ENCODE measurements around the gene ORM1.

ORM1 gene

DNA sequence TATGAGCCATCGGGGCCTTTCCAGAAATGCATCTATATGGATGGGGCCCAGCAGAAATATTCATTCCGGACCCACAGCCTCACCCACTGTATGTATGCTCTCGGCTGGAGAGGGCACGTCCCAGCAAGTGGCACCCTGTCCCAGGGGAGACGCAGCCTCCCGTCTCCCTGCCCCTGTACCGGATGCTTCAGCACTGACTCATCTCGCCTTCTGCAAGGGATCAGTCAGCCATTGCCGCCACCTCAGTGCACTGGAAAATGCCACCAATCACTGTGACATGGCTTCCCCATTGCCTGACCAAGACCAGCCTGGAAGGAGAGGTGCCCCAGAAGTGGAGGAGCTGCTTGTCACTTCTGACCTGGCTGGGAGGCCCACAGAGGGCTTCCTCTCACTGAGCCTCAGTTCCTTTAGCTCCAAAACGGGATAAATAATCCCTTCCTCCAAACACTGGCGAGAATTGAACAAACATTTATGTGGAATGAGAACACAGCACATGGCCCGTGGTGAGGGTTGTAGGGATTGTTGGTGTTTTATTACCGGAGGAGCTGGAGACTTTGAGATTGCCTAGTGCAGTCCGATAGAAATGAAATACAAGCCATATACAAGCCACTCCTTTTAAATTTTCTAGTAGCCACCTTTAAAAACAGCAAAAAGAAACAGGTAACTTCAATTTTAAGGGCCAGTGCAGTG is 43.9 kb upstream of the ORM1 start:
- peak; percentile 73 for DNase-seq (ENCODE audit: low read depth)
- no peak overlapping the region for H3K4me3 ChIP-seq (ENCODE audit: low read length)
- TF ChIP-seq, protein P1, sequence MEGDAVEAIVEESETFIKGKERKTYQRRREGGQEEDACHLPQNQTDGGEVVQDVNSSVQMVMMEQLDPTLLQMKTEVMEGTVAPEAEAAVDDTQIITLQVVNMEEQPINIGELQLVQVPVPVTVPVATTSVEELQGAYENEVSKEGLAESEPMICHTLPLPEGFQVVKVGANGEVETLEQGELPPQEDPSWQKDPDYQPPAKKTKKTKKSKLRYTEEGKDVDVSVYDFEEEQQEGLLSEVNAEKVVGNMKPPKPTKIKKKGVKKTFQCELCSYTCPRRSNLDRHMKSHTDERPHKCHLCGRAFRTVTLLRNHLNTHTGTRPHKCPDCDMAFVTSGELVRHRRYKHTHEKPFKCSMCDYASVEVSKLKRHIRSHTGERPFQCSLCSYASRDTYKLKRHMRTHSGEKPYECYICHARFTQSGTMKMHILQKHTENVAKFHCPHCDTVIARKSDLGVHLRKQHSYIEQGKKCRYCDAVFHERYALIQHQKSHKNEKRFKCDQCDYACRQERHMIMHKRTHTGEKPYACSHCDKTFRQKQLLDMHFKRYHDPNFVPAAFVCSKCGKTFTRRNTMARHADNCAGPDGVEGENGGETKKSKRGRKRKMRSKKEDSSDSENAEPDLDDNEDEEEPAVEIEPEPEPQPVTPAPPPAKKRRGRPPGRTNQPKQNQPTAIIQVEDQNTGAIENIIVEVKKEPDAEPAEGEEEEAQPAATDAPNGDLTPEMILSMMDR (conservative IDR thresholded peaks at IDR 0.05; ENCODE audit: low read depth, low read length): no peak

DNA sequence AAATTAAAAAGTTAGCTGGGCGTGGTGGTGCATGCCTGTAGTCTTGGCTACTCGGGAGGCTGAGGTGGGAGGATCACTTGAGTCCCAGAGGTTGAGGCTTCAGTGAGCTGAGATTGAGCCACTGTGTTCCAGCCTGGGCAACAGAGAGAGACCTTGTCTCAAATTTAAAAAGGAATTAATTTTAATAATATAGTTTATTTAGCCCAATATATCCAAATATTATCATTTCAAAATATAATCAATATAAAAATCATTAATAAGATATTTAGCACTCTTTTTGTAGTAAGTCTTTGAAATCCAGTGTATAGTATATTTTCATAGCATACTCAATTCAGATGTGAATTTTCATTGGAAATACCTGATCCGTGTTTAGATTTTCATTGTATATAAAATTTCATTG is 43.2 kb upstream of the ORM1 start:
- TF ChIP-seq, protein P1 (conservative IDR thresholded peaks at IDR 0.05; ENCODE audit: low read depth, low read length): no peak
- no peak for DNase-seq (ENCODE audit: low read depth)
- H3K4me3 ChIP-seq (ENCODE audit: low read length): no peak overlapping the region

DNA sequence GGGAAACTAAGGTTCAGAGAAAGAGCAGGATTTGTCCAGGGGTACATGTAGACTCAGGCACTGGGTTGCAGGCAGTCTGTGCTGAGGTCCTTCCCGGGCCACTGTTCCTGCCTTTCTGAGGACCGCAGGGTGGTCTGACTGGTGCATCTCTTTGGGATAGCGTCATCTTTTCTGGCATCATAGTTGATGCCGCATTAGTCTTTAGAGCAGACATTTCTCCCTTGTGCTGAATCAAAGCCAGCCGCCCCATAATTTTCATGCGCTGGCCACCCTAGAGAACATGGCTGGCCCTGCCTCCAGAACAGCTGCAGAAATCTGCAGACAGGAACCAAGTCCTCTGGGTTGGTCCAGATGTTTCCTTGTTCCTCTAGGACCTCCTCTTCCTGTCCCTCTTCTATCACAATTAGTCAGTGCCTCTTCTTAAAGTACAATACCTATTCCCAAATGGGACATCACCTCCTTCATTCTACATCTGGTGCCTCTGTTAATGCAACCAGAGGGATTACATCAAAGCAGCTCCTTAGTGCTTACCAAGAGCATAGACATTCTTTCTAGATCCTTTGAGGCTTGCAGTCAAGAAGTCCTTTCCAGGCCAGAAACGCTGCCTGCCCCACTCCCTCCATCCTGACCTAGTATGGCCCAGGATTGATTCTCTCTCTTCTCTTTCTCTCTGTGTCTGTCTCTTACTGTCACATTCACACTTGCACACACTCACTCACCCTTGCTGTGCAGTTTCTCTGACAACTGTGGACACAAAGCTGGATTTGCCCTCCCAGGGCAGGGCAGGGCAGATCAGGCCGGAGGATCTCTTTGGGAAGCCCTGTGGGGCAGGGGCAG is 42.0 kb upstream of the ORM1 start:
- TF ChIP-seq, protein P1 (conservative IDR thresholded peaks at IDR 0.05; ENCODE audit: low read depth, low read length): no peak
- DNase-seq (ENCODE audit: low read depth): no peak
- no peak overlapping the region for H3K4me3 ChIP-seq (ENCODE audit: low read length)

DNA sequence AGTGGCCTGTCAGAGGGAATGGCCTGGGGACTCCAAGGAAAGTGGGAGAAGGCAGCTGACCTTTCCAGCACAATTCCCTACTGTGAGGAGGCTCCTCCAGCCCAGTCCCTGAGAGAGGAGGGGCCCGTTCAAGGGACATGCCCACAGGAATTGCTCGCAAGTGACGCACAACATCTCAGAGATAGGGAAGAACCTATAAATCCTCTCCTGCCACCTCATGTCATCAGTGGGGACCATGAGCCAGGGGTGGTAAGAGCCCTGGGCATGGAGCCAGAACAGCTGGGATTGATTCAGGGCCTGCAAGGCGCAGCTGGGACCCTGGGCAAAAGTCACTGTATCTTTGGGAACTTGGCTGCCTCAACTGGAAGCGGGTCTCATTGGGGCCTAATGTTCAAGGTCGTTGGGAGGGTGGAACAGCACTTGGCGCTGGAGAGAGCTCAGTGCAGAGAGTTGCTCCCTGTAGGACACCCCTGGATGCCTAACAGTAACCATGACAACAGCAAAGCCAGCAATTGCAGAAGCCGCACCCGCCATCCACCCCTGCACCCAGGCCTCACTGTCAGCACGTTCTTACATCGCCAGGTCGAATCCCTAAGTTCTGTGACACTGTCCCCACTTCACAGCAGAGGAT is 41.3 kb upstream of the ORM1 start:
- no peak for DNase-seq (ENCODE audit: low read depth)
- TF ChIP-seq, protein P1 (conservative IDR thresholded peaks at IDR 0.05; ENCODE audit: low read depth, low read length): no peak
- no peak overlapping the region for H3K4me3 ChIP-seq (ENCODE audit: low read length)

DNA sequence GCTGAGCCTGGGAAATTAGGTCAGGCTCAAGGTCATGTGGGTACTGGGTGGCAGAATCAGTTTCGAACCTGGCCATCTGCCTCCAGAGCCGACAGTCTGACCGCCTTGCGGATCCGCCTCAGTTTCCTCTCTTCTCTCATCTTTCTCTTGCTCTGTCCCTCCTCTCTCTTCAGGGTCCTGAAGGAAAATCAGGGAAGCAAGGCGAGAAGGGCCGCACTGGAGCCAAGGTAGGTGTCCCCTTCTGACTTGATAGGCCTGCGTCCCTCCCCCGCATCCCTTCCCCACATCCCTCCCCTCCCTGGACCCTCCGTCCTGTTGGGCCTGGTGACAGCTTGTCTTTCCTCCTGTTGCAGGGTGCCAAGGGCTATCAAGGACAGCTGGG is 40.8 kb upstream of the ORM1 start:
- TF ChIP-seq, protein P1 (conservative IDR thresholded peaks at IDR 0.05; ENCODE audit: low read depth, low read length): no peak
- DNase-seq (ENCODE audit: low read depth): no peak

DNA sequence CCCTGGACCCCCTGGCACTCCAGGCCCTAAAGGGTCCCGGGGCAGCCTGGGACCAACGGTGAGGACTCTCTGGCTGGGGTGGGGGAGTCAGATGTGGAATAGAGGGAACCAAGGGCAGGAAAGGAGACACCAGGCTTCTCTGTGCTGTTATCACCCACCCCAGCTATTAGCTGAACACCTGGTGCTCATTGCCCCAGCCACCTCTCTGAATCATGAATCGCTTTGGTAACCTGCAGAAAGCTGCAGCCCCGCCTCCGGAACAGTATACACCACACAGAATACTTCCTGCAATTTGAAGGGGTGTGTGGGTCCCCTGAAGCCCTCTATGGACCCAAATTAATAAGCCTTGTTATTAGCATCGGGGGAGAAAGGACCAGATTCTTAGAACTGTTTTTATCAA is 40.4 kb upstream of the ORM1 start:
- H3K4me3 ChIP-seq (ENCODE audit: low read length): no peak overlapping the region
- no peak for DNase-seq (ENCODE audit: low read depth)
- TF ChIP-seq, protein P1 (conservative IDR thresholded peaks at IDR 0.05; ENCODE audit: low read depth, low read length): no peak

More for the DNA sequence above, 40.8 kb upstream of the ORM1 start:
- H3K4me3 ChIP-seq (ENCODE audit: low read length): no peak overlapping the region
